ENCODE results near the gene UNC5C. TPM values are rescaled to one million over a fixed set of nuclear protein-coding genes. Genes with fewer than 3 reads are reported as not detected.

Gene UNC5C
- total RNA-seq, 2 experiments from 2014 or later, result not detected

DNA sequence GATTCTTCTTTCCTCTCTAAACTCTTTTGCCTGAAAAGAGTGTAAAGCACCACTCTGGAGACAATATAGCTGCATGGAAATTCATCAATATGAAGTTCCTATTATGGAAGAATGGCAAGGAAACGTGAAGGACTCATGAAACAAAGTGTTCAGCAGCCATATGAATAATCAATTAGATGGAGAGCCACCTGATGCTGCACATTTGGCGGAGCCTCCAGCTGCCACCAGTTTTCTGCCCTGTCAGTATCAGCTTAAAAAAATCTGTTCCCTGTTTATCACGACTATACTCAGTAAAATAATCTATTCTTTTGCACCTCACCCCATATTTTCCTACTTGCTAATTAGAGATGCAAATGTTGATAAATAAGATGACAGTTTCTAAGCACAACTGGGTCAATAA is 276.0 kb downstream of the UNC5C start:
- no peaks in the 10 kb centered on the region for H3K4me1 ChIP-seq (ENCODE audit: insufficient read depth, low read length, poor library complexity, severe bottlenecking)
- H4K20me1 ChIP-seq (ENCODE audit: insufficient read depth, low read length), result no peaks in the 10 kb centered on the region
- H3K9me2 ChIP-seq (ENCODE audit: insufficient read depth, low read length), result no peaks in the 10 kb centered on the region
- H3K79me2 ChIP-seq (ENCODE audit: insufficient read depth, low read depth, low read length), result no peaks in the 10 kb centered on the region
- no peak overlapping the region for H3K27ac ChIP-seq (ENCODE audit: low read depth, low read length, poor library complexity, severe bottlenecking)
- intact Hi-C loops (cut with micrococcal nuclease; ENCODE audit: unreplicated experiment), result no loop called here
- ChIA-PET CTCF (ENCODE audit: unreplicated experiment) (no interaction called here), POLR2A (no interaction called here)
- BruUV-seq (replicated peaks), result no TSS peak
- H3K9me3 ChIP-seq (ENCODE audit: low read length), result no peaks in the 10 kb centered on the region
- no peak overlapping the region for H3K4me2 ChIP-seq (ENCODE audit: low read length)
- no peak for DNase-seq (ENCODE audit: low spot score)
- H2AFZ ChIP-seq (ENCODE audit: low read length), result no peak overlapping the region
- TF ChIP-seq, protein P1, sequence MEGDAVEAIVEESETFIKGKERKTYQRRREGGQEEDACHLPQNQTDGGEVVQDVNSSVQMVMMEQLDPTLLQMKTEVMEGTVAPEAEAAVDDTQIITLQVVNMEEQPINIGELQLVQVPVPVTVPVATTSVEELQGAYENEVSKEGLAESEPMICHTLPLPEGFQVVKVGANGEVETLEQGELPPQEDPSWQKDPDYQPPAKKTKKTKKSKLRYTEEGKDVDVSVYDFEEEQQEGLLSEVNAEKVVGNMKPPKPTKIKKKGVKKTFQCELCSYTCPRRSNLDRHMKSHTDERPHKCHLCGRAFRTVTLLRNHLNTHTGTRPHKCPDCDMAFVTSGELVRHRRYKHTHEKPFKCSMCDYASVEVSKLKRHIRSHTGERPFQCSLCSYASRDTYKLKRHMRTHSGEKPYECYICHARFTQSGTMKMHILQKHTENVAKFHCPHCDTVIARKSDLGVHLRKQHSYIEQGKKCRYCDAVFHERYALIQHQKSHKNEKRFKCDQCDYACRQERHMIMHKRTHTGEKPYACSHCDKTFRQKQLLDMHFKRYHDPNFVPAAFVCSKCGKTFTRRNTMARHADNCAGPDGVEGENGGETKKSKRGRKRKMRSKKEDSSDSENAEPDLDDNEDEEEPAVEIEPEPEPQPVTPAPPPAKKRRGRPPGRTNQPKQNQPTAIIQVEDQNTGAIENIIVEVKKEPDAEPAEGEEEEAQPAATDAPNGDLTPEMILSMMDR (conservative IDR thresholded peaks at IDR 0.05; ENCODE audit: low read length), result no peak
- no peak for TF ChIP-seq EZH2phosphoT487 (IDR thresholded peaks at IDR 0.05; ENCODE audit: borderline replicate concordance, low read depth, low read length)
- no peak overlapping the region for H3K4me3 ChIP-seq (ENCODE audit: low read depth, low read length, poor library complexity, severe bottlenecking)
- H3K36me3 ChIP-seq (ENCODE audit: insufficient read depth, low read length), result no peaks in the 10 kb centered on the region

GRCh38 chr4:95272036-95272435 is 276.7 kb downstream of the UNC5C start:
- no peaks in the 10 kb centered on the region for H3K79me2 ChIP-seq (ENCODE audit: insufficient read depth, low read depth, low read length)
- no peak overlapping the region for H3K4me3 ChIP-seq (ENCODE audit: low read depth, low read length, poor library complexity, severe bottlenecking)
- DNase-seq (ENCODE audit: low spot score), result no peak
- TF ChIP-seq, protein P1 (conservative IDR thresholded peaks at IDR 0.05; ENCODE audit: low read length), result no peak
- TF ChIP-seq EZH2phosphoT487 (IDR thresholded peaks at IDR 0.05; ENCODE audit: borderline replicate concordance, low read depth, low read length), result no peak
- no TSS peak for BruUV-seq (replicated peaks)
- ChIA-PET POLR2A (no interaction called here), CTCF (ENCODE audit: unreplicated experiment) (no interaction called here)
- no peak overlapping the region for H3K27ac ChIP-seq (ENCODE audit: low read depth, low read length, poor library complexity, severe bottlenecking)
- no peaks in the 10 kb centered on the region for H4K20me1 ChIP-seq (ENCODE audit: insufficient read depth, low read length)
- H3K9me3 ChIP-seq (ENCODE audit: low read length), result no peaks in the 10 kb centered on the region
- no peaks in the 10 kb centered on the region for H3K36me3 ChIP-seq (ENCODE audit: insufficient read depth, low read length)
- no peaks in the 10 kb centered on the region for H3K9me2 ChIP-seq (ENCODE audit: insufficient read depth, low read length)
- H3K4me2 ChIP-seq (ENCODE audit: low read length), result no peak overlapping the region
- H3K4me1 ChIP-seq (ENCODE audit: insufficient read depth, low read length, poor library complexity, severe bottlenecking), result no peaks in the 10 kb centered on the region
- no peak overlapping the region for H2AFZ ChIP-seq (ENCODE audit: low read length)
- intact Hi-C loops (cut with micrococcal nuclease; ENCODE audit: unreplicated experiment), result no loop called here

- no peaks in the 10 kb centered on the region for H3K9me3 ChIP-seq (ENCODE audit: low read length)
- H2AFZ ChIP-seq (ENCODE audit: low read length), result no peak overlapping the region
- CTCF ChIA-PET (ENCODE audit: unreplicated experiment), result no interaction called here
- H3K36me3 ChIP-seq (ENCODE audit: insufficient read depth, low read length), result no peaks in the 10 kb centered on the region
- intact Hi-C loops (cut with micrococcal nuclease; ENCODE audit: unreplicated experiment), result no loop called here
- no peaks in the 10 kb centered on the region for H4K20me1 ChIP-seq (ENCODE audit: insufficient read depth, low read length)
- H3K79me2 ChIP-seq (ENCODE audit: insufficient read depth, low read depth, low read length), result no peaks in the 10 kb centered on the region
- DNase-seq (ENCODE audit: low spot score), result no peak
- POLR2A ChIA-PET, result no interaction called here
- H3K4me3 ChIP-seq (ENCODE audit: low read depth, low read length, poor library complexity, severe bottlenecking), result no peak overlapping the region
- no TSS peak for BruUV-seq (replicated peaks)
- H3K4me1 ChIP-seq (ENCODE audit: insufficient read depth, low read length, poor library complexity, severe bottlenecking), result no peaks in the 10 kb centered on the region
- H3K27ac ChIP-seq (ENCODE audit: low read depth, low read length, poor library complexity, severe bottlenecking), result no peak overlapping the region
- no peaks in the 10 kb centered on the region for H3K9me2 ChIP-seq (ENCODE audit: insufficient read depth, low read length)
- no peak overlapping the region for H3K4me2 ChIP-seq (ENCODE audit: low read length)
- TF ChIP-seq, protein P1 (conservative IDR thresholded peaks at IDR 0.05; ENCODE audit: low read length), result no peak
- TF ChIP-seq EZH2phosphoT487 (IDR thresholded peaks at IDR 0.05; ENCODE audit: borderline replicate concordance, low read depth, low read length), result no peak
Measured at GRCh38 chr4:95268819-95269565, 279.8 kb downstream of the UNC5C start.
